CD4-positive, alpha-beta T cell (primary cell): ENCODE measurements around the gene SLIRP. TPM values are rescaled to one million over a fixed set of nuclear protein-coding genes. Genes with fewer than 3 reads are reported as not detected.
A peak's percentile ranks its signal among the peaks of the same experiment; 100 is the strongest.

Source experiments
- ATAC-seq: fragments of 200-7000 bp; cut with Tn5 transposase; one replicate; pipeline ENCODE4 v1.10.0; 2022; ENCODE audit warnings: mild to moderate bottlenecking; ENCODE audit not compliant: poor library complexity
- CTCF ChIA-PET: fragments of 350-600 bp; sonication (Branson Sonifier 250); formaldehyde crosslinking; loops from one replicate; lab custom pipeline; 2021; ENCODE audit warnings: antibody characterized with exemption, inconsistent platforms; lab: Charles Lee
- POLR2A ChIA-PET: fragments of 350-600 bp; sonication (Branson Sonifier 250); formaldehyde crosslinking; loops from one replicate; lab custom pipeline; 2021; ENCODE audit warnings: antibody characterized with exemption, inconsistent platforms; lab: Charles Lee
- DNase-seq, 14 experiments: peaks; one replicate each; pipeline ENCODE4 v3.0.0-alpha.2; 2013 to 2020; ENCODE audit warnings: mixed read lengths in 2 of 14
- H3K27ac ChIP-seq, 2 donors: one replicate each; pipeline versions ENCODE4 v1.5.1 to v1.7.0; 2013; ENCODE audit warnings: low read length in 2 of 2, low read depth in 1 of 2, mild to moderate bottlenecking in 1 of 2
- H3K27me3 ChIP-seq, 2 experiments: 1 replicate in 1 of 2; 2 replicates in 1 of 2; pipeline versions ENCODE4 v1.6.1 to v1.7.0; 2013; ENCODE audit warnings: low read length in 2 of 2, control low read depth in 1 of 2, mild to moderate bottlenecking in 1 of 2, moderate library complexity in 1 of 2; ENCODE audit not compliant: insufficient read depth in 2 of 2, control insufficient read depth in 1 of 2
- H3K36me3 ChIP-seq: one replicate; pipeline ENCODE4 v1.6.1; 2013; ENCODE audit warnings: low read length, control low read depth; ENCODE audit not compliant: insufficient read depth
- H3K4me1 ChIP-seq: one replicate; pipeline ENCODE4 v1.6.1; 2013; ENCODE audit warnings: low read length, control low read depth; ENCODE audit not compliant: insufficient read depth
- H3K4me3 ChIP-seq: one replicate; pipeline ENCODE4 v1.5.1; 2013; ENCODE audit warnings: mild to moderate bottlenecking, low read length, moderate library complexity
- H3K9me3 ChIP-seq, 2 experiments: 1 replicate in 1 of 2; 2 replicates in 1 of 2; pipeline versions ENCODE4 v1.6.1 to v1.7.0; 2013; ENCODE audit warnings: low read length in 2 of 2, mild to moderate bottlenecking in 2 of 2, control low read depth in 1 of 2, moderate library complexity in 1 of 2; ENCODE audit not compliant: control insufficient read depth in 1 of 2, insufficient read depth in 1 of 2
- H3K27ac Mint-ChIP-seq: one replicate; pipeline ENCODE4 v1.8.0; 2020; ENCODE audit warnings: mixed read lengths
- H3K27me3 Mint-ChIP-seq: one replicate; pipeline ENCODE4 v1.8.0; 2021; ENCODE audit warnings: mixed read lengths
- H3K36me3 Mint-ChIP-seq: one replicate; pipeline ENCODE4 v1.8.0; 2021; ENCODE audit warnings: low read depth, mixed read lengths
- H3K4me1 Mint-ChIP-seq: one replicate; pipeline ENCODE4 v1.8.0; 2021; ENCODE audit warnings: low read depth, mixed read lengths
- H3K4me3 Mint-ChIP-seq: one replicate; pipeline ENCODE4 v1.8.0; 2020; ENCODE audit warnings: mild to moderate bottlenecking, mixed read lengths
- H3K9me3 Mint-ChIP-seq: one replicate; pipeline ENCODE4 v1.8.0; 2020; ENCODE audit warnings: mixed read lengths
- CTCF ChIP-seq: fragments of 200-600 bp; IDR thresholded peaks from one replicate; pipeline ENCODE4 v1.8.0; 2022; ENCODE audit warnings: antibody characterized with exemption, mild to moderate bottlenecking
- intact Hi-C, 2 experiments: fragments of 100-400 bp; cut with DNase I in 1 of 2; cut with micrococcal nuclease in 1 of 2; formaldehyde crosslinking; loops; one replicate each; pipeline versions ENCODE4 v1.15.1 to v1.9.0; 2023 to 2025; cut with DNase I, micrococcal nuclease
- total RNA-seq, 174 experiments: library from RNA in 2 of 174; stranded (reverse) in 2 of 174; gene quantifications; one replicate each; pipeline ENCODE4 v1.2.3 and lab custom pipeline; 2021 to 2026

Gene SLIRP
- total RNA-seq, 2 experiments from 2014 or later: 46.8 to 49.7 TPM

GRCh38 chr14:77709412-77709811, 1.5 kb downstream of the SLIRP start:
- peaks cover 48% of the 10 kb centered on the region for H3K36me3 ChIP-seq
- Mint-ChIP-seq H3K36me3 (peaks cover 85% of the 10 kb centered on the region), H3K9me3 (no peaks in the 10 kb centered on the region), H3K4me1 (peaks cover 55% of the 10 kb centered on the region), H3K27me3 (no peaks in the 10 kb centered on the region), H3K27ac (peak overlapping the region; percentile 87), H3K4me3 (peak overlapping the region; percentile 95)
- no peaks in the 10 kb centered on the region for H3K9me3 ChIP-seq
- peaks cover 19% of the 10 kb centered on the region for H3K4me1 ChIP-seq
- DNase-seq (no peak), ATAC-seq (no peak)
- no peak overlapping the region for H3K27ac ChIP-seq
- no peak overlapping the region for H3K4me3 ChIP-seq
- no peaks in the 10 kb centered on the region for H3K27me3 ChIP-seq
- intact Hi-C loops: loop anchor here (2.0 to 10.0 kb wide), 5 partner anchors 89 to 387 kb away; partner anchors contain the start of genes GSTZ1 (in 2 of the 2), POMT2 (in 2 of the 2), ADCK1 (in 1 of the 2) and SAMD15 (in 1 of the 2)
- ChIA-PET CTCF (no interaction called here), POLR2A (interaction anchor here (0.7 to 1.7 kb wide), 2 partner anchors 51 to 899 kb away, joined by 3 to 17 read pairs; partner anchors contain the start of gene SNW1)
- TF ChIP-seq CTCF: no peak

DNA sequence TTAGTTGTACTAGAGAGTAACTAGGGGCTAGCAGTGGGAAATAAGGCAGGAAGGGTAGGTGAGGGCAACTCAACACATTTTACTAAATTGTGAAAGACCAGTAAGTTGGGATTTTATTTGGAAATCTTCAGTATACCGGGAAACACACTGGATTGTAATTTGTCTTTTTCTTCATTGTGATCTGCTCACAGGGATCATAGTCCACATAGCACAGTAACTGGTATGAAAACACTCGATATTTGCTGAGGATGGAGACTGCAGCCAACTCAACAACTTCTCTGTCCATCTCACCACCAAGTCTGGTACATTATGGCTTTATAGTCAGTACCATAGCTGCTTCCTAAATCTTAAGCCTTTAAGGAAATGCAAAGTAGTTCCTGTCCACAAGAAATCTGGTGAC, 2.5 kb downstream of the SLIRP start:
- ChIA-PET CTCF (no interaction called here), POLR2A (no interaction called here)
- no peak overlapping the region for H3K27ac Mint-ChIP-seq
- peaks cover 50% of the 10 kb centered on the region for H3K4me1 Mint-ChIP-seq
- H3K4me3 Mint-ChIP-seq: peak overlapping the region; percentile 95
- H3K27me3 ChIP-seq: no peaks in the 10 kb centered on the region
- no peak overlapping the region for H3K4me3 ChIP-seq
- no peaks in the 10 kb centered on the region for H3K9me3 Mint-ChIP-seq
- no peak for TF ChIP-seq CTCF
- no peaks in the 10 kb centered on the region for H3K27me3 Mint-ChIP-seq
- H3K36me3 Mint-ChIP-seq: peaks cover 88% of the 10 kb centered on the region
- DNase-seq (no peak), ATAC-seq (no peak)
- no peak overlapping the region for H3K27ac ChIP-seq
- H3K36me3 ChIP-seq: peaks cover 52% of the 10 kb centered on the region
- peaks cover 19% of the 10 kb centered on the region for H3K4me1 ChIP-seq
- no peaks in the 10 kb centered on the region for H3K9me3 ChIP-seq
- intact Hi-C loops: no loop called here

GRCh38 chr14:77714926-77715325, 7.0 kb downstream of the SLIRP start:
- no peaks in the 10 kb centered on the region for H3K27me3 ChIP-seq
- Mint-ChIP-seq H3K4me1 (peaks cover 13% of the 10 kb centered on the region), H3K4me3 (no peak overlapping the region), H3K9me3 (no peaks in the 10 kb centered on the region), H3K27me3 (no peaks in the 10 kb centered on the region), H3K36me3 (peaks cover 90% of the 10 kb centered on the region), H3K27ac (peak overlapping the region; percentile 2)
- ChIA-PET POLR2A (no interaction called here), CTCF (no interaction called here)
- peaks cover 88% of the 10 kb centered on the region for H3K36me3 ChIP-seq
- DNase-seq (no peak), ATAC-seq (no peak)
- H3K4me1 ChIP-seq: no peaks in the 10 kb centered on the region
- intact Hi-C loops: no loop called here
- no peak overlapping the region for H3K4me3 ChIP-seq
- no peak for TF ChIP-seq CTCF
- no peaks in the 10 kb centered on the region for H3K9me3 ChIP-seq
- no peak overlapping the region for H3K27ac ChIP-seq
